ENCODE data around the gene FANCM. TPM values are rescaled to one million over a fixed set of nuclear protein-coding genes. Genes with fewer than 3 reads are reported as not detected.

Gene FANCM
- polyA plus RNA-seq (2012; ENCODE audit: insufficient read depth, insufficient read length) = 16.4 TPM

- peak within 1 kb of the TSS; percentile 68 for H3K4me3 ChIP-seq (ENCODE audit: low read length)
- DNase-seq (ENCODE audit: low read depth, low spot score) = peak; percentile 99
These were observed at the start of gene FANCM for GRCh38 chr14:45135659-45136395. Gene FANCM, plus strand, starts transcription at chr14:45135930. Its CDS starts 102 bp downstream, at chr14:45136032.

GRCh38 chr14:45089813-45090212, 45.9 kb upstream of the FANCM start:
- H3K4me3 ChIP-seq (ENCODE audit: low read length) = no peak overlapping the region
- no peak for DNase-seq (ENCODE audit: low read depth, low spot score)

GRCh38 chr14:45091710-45092109, 44.0 kb upstream of the FANCM start:
- H3K4me3 ChIP-seq (ENCODE audit: low read length) = no peak overlapping the region
- DNase-seq (ENCODE audit: low read depth, low spot score) = no peak

GRCh38 chr14:45094275-45094674, 41.5 kb upstream of the FANCM start:
- DNase-seq (ENCODE audit: low read depth, low spot score) = no peak
- no peak overlapping the region for H3K4me3 ChIP-seq (ENCODE audit: low read length)

GRCh38 chr14:45095143-45095542, 40.6 kb upstream of the FANCM start:
- no peak for DNase-seq (ENCODE audit: low read depth, low spot score)
- no peak overlapping the region for H3K4me3 ChIP-seq (ENCODE audit: low read length)

- DNase-seq (ENCODE audit: low read depth, low spot score) = no peak
- no peak overlapping the region for H3K4me3 ChIP-seq (ENCODE audit: low read length)
These were observed 39.5 kb upstream of the FANCM start for GRCh38 chr14:45096218-45096617.

GRCh38 chr14:45103806-45104205, 31.9 kb upstream of the FANCM start:
- no peak for DNase-seq (ENCODE audit: low read depth, low spot score)
- H3K4me3 ChIP-seq (ENCODE audit: low read length) = no peak overlapping the region

- no peak for DNase-seq (ENCODE audit: low read depth, low spot score)
- H3K4me3 ChIP-seq (ENCODE audit: low read length) = no peak overlapping the region
These were observed 31.2 kb upstream of the FANCM start for GRCh38 chr14:45104561-45104960.

GRCh38 chr14:45112896-45113781, 22.6 kb upstream of the FANCM start:
- no peak for DNase-seq (ENCODE audit: low read depth, low spot score)
- no peak overlapping the region for H3K4me3 ChIP-seq (ENCODE audit: low read length)

GRCh38 chr14:45114327-45114726, 21.4 kb upstream of the FANCM start:
- no peak for DNase-seq (ENCODE audit: low read depth, low spot score)
- H3K4me3 ChIP-seq (ENCODE audit: low read length) = no peak overlapping the region

- DNase-seq (ENCODE audit: low read depth, low spot score) = no peak
- H3K4me3 ChIP-seq (ENCODE audit: low read length) = no peak overlapping the region
These were observed 17.1 kb upstream of the FANCM start for GRCh38 chr14:45118594-45118993.

GRCh38 chr14:45120096-45120495, 15.6 kb upstream of the FANCM start:
- DNase-seq (ENCODE audit: low read depth, low spot score) = no peak
- H3K4me3 ChIP-seq (ENCODE audit: low read length) = no peak overlapping the region

- no peak for DNase-seq (ENCODE audit: low read depth, low spot score)
These were observed 12.5 kb upstream of the FANCM start for GRCh38 chr14:45123271-45123670.

GRCh38 chr14:45125754-45126153, 10.0 kb upstream of the FANCM start:
- DNase-seq (ENCODE audit: low read depth, low spot score) = no peak
- no peak overlapping the region for H3K4me3 ChIP-seq (ENCODE audit: low read length)

More at GRCh38 chr14:45123271-45123670, 12.5 kb upstream of the FANCM start:
- no peak overlapping the region for H3K4me3 ChIP-seq (ENCODE audit: low read length)

GRCh38 chr14:45128963-45129629, 6.6 kb upstream of the FANCM start:
- no peak for DNase-seq (ENCODE audit: low read depth, low spot score)
- no peak overlapping the region for H3K4me3 ChIP-seq (ENCODE audit: low read length)

- no peak for DNase-seq (ENCODE audit: low read depth, low spot score)
- peak overlapping the region; percentile 68 for H3K4me3 ChIP-seq (ENCODE audit: low read length)
These were observed 2.1 kb upstream of the FANCM start for GRCh38 chr14:45133683-45134050.

GRCh38 chr14:45134051-45134958, 1.4 kb upstream of the FANCM start, which contains the start of gene FKBP3:
Gene FKBP3, minus strand, starts transcription at chr14:45134481. Its CDS starts 25 bp downstream, at chr14:45134456.
- DNase-seq (ENCODE audit: low read depth, low spot score) = peak; percentile 99
- peak within 1 kb of the TSS; percentile 68 for H3K4me3 ChIP-seq (ENCODE audit: low read length)

- peak overlapping the region; percentile 68 for H3K4me3 ChIP-seq (ENCODE audit: low read length)
- DNase-seq (ENCODE audit: low read depth, low spot score) = no peak
These were observed 574 bp upstream of the FANCM start for GRCh38 chr14:45135156-45135555.

- H3K4me3 ChIP-seq (ENCODE audit: low read length) = peak overlapping the region; percentile 68
- no peak for DNase-seq (ENCODE audit: low read depth, low spot score)
These were observed 669 bp downstream of the FANCM start for GRCh38 chr14:45136399-45136798.
